Mammary microvascular endothelial cell (primary cell): ENCODE measurements around the gene FANCD2. TPM values are rescaled to one million over a fixed set of nuclear protein-coding genes. Genes with fewer than 3 reads are reported as not detected.

Experiments
- total RNA-seq: library from RNA; depleted of rRNA; stranded (reverse); fragments of >200 nt; gene quantifications from 2 replicates; pipeline ENCODE4 v1.2.3, GENCODE V29; 2015

The FANCD2 gene
- 20.6 and 34.6 TPM in 2 replicates for total RNA-seq

DNA sequence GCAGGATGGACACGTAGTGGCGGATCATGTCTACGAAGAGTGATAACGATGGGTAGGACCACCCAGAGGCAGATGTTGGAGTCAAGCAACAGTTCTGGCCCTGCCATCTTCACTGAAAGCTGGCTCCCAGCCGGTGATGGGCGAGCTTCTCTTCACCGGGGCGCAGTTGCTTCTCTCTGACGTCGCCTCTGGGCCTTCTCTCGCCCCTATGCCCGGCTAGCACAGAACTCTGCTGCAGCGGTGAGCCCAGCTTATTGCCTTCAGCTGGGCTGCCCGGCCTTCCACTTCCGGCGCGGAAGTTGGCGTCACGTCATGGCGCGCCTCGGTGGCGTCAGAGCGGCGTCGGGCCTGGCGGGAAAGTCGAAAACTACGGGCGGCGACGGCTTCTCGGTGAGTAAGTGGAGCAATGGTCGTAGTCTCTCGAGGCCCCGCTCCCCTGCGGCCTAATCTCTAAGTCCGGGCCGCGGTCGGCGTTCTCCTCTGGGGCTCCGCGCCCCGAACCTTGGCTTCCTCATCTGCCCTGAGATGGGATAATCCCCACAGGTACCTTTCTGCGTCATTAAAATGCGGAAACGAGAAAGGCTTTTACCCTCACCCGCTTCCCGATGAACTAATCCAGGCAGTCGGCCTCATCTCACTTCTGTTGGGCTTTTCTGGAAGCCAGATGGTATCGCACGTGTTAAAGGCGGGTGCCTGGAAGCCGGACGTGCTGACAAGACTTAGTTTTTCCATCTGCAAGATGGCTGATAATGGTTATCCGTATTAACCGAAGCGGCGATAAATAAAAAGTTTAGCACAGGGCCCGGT, at the start of gene FANCD2:
TSS of gene FANCD2 (plus strand) at position 354 of the 807 bp plus-strand sequence. CDS start 2,221 bp downstream, outside the sequence.

DNA sequence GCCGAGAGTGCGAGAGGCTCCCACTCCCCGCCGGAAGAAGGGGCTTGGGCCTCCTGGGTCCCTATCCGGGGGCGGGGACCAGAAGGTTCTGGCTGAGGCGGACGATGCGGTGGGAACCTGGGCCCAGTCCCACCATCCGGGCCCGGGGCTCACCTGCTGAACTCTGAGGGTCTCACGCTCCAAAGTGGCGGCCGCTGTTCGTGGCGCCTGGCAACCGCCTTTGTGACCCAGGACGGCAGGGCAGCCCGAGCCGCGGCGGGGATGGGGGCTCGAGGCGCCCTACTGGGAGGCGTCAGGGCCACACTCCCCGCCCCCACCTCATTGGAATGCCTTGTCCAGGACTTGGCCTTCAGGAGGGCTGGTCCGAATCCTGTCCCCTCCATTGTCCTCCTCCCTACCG, 81.9 kb downstream of the FANCD2 start, which contains the start of gene FANCD2OS:
TSS of gene FANCD2OS (minus strand) at position 165 of the 400 bp plus-strand sequence. CDS start 3,481 bp downstream, outside the sequence.

GRCh38 chr3:10115326-10116137, 89.3 kb downstream of the FANCD2 start, which contains the start of gene BRK1:
Gene BRK1, plus strand, starts transcription at chr3:10115675. Its CDS starts 27 bp downstream, at chr3:10115702.

Other genes with a start within 250 kb of the FANCD2 start
- gene TADA3, start 234.0 kb upstream of the FANCD2 start, total RNA-seq: 63.8 and 65.6 TPM in 2 replicates
- 295 and 301 TPM in 2 replicates for gene ARPC4, start 233.4 kb upstream of the FANCD2 start, total RNA-seq
- gene TTLL3, start 216.2 kb upstream of the FANCD2 start, total RNA-seq: 6.1 and 15.0 TPM in 2 replicates
- gene RPUSD3, start 182.4 kb upstream of the FANCD2 start, total RNA-seq: 53.0 and 56.1 TPM in 2 replicates
- not detected in 2 replicates for gene CIDEC, start 146.2 kb upstream of the FANCD2 start, total RNA-seq
- gene JAGN1, start 135.8 kb upstream of the FANCD2 start, total RNA-seq: 46.4 and 59.2 TPM in 2 replicates
- gene IL17RE, start 123.6 kb upstream of the FANCD2 start, total RNA-seq: 0.07 and 0.34 TPM in 2 replicates
- gene IL17RC, start 109.3 kb upstream of the FANCD2 start, total RNA-seq: 24.9 and 28.7 TPM in 2 replicates
- 25.1 and 29.6 TPM in 2 replicates for gene CRELD1, start 92.6 kb upstream of the FANCD2 start, total RNA-seq
- gene PRRT3, start 74.0 kb upstream of the FANCD2 start, total RNA-seq: 1.5 and 1.6 TPM in 2 replicates
- 69.6 and 94.3 TPM in 2 replicates for gene EMC3, start 39.6 kb upstream of the FANCD2 start, total RNA-seq
- not detected in 2 replicates for gene FANCD2OS, start 81.8 kb downstream of the FANCD2 start, total RNA-seq
- 134 and 144 TPM in 2 replicates for gene BRK1, start 89.2 kb downstream of the FANCD2 start, total RNA-seq
- 30.6 and 33.9 TPM in 2 replicates for gene VHL, start 115.3 kb downstream of the FANCD2 start, total RNA-seq
- gene IRAK2, start 138.5 kb downstream of the FANCD2 start, total RNA-seq: 15.8 and 21.6 TPM in 2 replicates
- 10.3 and 11.7 TPM in 2 replicates for gene TATDN2, start 222.0 kb downstream of the FANCD2 start, total RNA-seq